Fibroblast of lung (primary cell): Measurements from ENCODE around the gene HSD17B12. TPM values are rescaled to one million over a fixed set of nuclear protein-coding genes. Genes with fewer than 3 reads are reported as not detected.

Source experiments
- DNase-seq, 2 donors: peaks; one replicate each; pipeline versions ENCODE4 v3.0.0 to v3.0.0-alpha.2; 2010; ENCODE audit warnings: low read depth in 2 of 2
- H2AFZ ChIP-seq: 2 replicates; pipeline ENCODE4 v1.5.1; 2012; ENCODE audit warnings: low read length, control low read depth, inconsistent platforms
- H3K27ac ChIP-seq: 2 replicates; pipeline ENCODE4 v1.5.1; 2011; ENCODE audit warnings: low read length, control low read depth; ENCODE audit not compliant: insufficient read depth
- H3K27me3 ChIP-seq: 2 replicates; pipeline ENCODE4 v1.5.1; 2011; ENCODE audit warnings: mild to moderate bottlenecking, low read length; ENCODE audit not compliant: control insufficient read depth, insufficient read depth
- H3K36me3 ChIP-seq: 2 replicates; pipeline ENCODE4 v1.5.1; 2011; ENCODE audit warnings: low read length; ENCODE audit not compliant: control insufficient read depth, insufficient read depth
- H3K4me1 ChIP-seq: 2 replicates; pipeline ENCODE4 v1.5.1; 2011; ENCODE audit warnings: low read length; ENCODE audit not compliant: control insufficient read depth, insufficient read depth; ENCODE audit errors: extremely low read depth
- H3K4me2 ChIP-seq: 2 replicates; pipeline ENCODE4 v1.5.1; 2011; ENCODE audit warnings: low read length, control low read depth; ENCODE audit not compliant: insufficient read depth; ENCODE audit errors: extremely low read depth
- H3K4me3 ChIP-seq, 4 experiments: fragments of 200-600 bp in 1 of 4; sonication (generic) in 1 of 4; replicated peaks in 1 of 4; 2 replicates each; pipeline ENCODE4 v1.5.1; 2011 to 2016; ENCODE audit warnings: low read length in 4 of 4, low read depth in 3 of 4, mild to moderate bottlenecking in 3 of 4, control low read depth in 2 of 4, inconsistent platforms in 1 of 4, mixed read lengths in 1 of 4; ENCODE audit not compliant: insufficient read depth in 1 of 4; ENCODE audit errors: control extremely low read depth in 1 of 4
- H3K79me2 ChIP-seq: 2 replicates; pipeline ENCODE4 v1.5.1; 2012; ENCODE audit warnings: mild to moderate bottlenecking, low read length, inconsistent platforms; ENCODE audit not compliant: control insufficient read depth, insufficient read depth
- H3K9ac ChIP-seq: 2 replicates; pipeline ENCODE4 v1.5.1; 2011; ENCODE audit warnings: mild to moderate bottlenecking, low read length, control low read depth; ENCODE audit not compliant: insufficient read depth
- H3K9me3 ChIP-seq: 2 replicates; pipeline ENCODE4 v1.5.1; 2012; ENCODE audit warnings: low read depth, low read length; ENCODE audit not compliant: control insufficient read depth, insufficient read depth
- H4K20me1 ChIP-seq: 2 replicates; pipeline ENCODE4 v1.5.1; 2011; ENCODE audit warnings: low read length; ENCODE audit not compliant: control insufficient read depth, insufficient read depth; ENCODE audit errors: extremely low read depth
- EZH2 ChIP-seq: IDR thresholded peaks from 2 replicates; pipeline ENCODE4 v1.5.1; 2012; ENCODE audit warnings: low read length, control low read depth, mild to moderate bottlenecking; ENCODE audit errors: missing control alignments
- polyA plus RNA-seq, 2 donors: library from polyadenylated mRNA; depleted of rRNA in 1 of 2; stranded (reverse) in 1 of 2; unstranded in 1 of 2; fragments of >200 nt; gene quantifications; 2 replicates each; pipeline ENCODE4 v1.2.1, GENCODE V29; 2011 to 2012; ENCODE audit warnings: missing spikeins in 1 of 2
- total RNA-seq: library from RNA; depleted of rRNA; stranded (reverse); fragments of >200 nt; gene quantifications from 2 replicates; pipeline ENCODE4 v1.2.1, GENCODE V29; 2014
- TF ChIP-seq, protein P1 (sequence below), 2 donors: IDR thresholded peaks in 1 of 2; conservative IDR thresholded peaks in 1 of 2; 1 replicate in 1 of 2; 2 replicates in 1 of 2; pipeline ENCODE4 v1.5.1; 2011 to 2012; ENCODE audit warnings: low read length in 2 of 2, control low read depth in 1 of 2, inconsistent platforms in 1 of 2, low read depth in 1 of 2, mild to moderate bottlenecking in 1 of 2

HSD17B12 gene
- total and polyA plus RNA-seq, 2 donors (not counting 1 experiment from before 2014, with no cell fraction given): 95.4 to 122 TPM

- Histone ChIP-seq H3K79me2 (no peaks in the 10 kb centered on the region), H4K20me1 (no peaks in the 10 kb centered on the region), H3K9ac (no peak overlapping the region), H2AFZ (no peak overlapping the region), H3K4me1 (peaks cover 2% of the 10 kb centered on the region), H3K27ac (no peak overlapping the region), H3K27me3 (no peaks in the 10 kb centered on the region), H3K36me3 (peaks cover 3% of the 10 kb centered on the region), H3K4me3 (no peak overlapping the region), H3K9me3 (no peaks in the 10 kb centered on the region), H3K4me2 (no peak overlapping the region)
- peak in 1 of 2 donors; percentile 11 for DNase-seq
- TF ChIP-seq, protein P1, sequence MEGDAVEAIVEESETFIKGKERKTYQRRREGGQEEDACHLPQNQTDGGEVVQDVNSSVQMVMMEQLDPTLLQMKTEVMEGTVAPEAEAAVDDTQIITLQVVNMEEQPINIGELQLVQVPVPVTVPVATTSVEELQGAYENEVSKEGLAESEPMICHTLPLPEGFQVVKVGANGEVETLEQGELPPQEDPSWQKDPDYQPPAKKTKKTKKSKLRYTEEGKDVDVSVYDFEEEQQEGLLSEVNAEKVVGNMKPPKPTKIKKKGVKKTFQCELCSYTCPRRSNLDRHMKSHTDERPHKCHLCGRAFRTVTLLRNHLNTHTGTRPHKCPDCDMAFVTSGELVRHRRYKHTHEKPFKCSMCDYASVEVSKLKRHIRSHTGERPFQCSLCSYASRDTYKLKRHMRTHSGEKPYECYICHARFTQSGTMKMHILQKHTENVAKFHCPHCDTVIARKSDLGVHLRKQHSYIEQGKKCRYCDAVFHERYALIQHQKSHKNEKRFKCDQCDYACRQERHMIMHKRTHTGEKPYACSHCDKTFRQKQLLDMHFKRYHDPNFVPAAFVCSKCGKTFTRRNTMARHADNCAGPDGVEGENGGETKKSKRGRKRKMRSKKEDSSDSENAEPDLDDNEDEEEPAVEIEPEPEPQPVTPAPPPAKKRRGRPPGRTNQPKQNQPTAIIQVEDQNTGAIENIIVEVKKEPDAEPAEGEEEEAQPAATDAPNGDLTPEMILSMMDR (conservative IDR thresholded peaks at IDR 0.05 in 1 of 2, IDR thresholded peaks at IDR 0.05 in 1 of 2; ENCODE audit: low read depth in 1 of 2, low read length in 2 of 2): no peak
- TF ChIP-seq EZH2: no peak
Measured at GRCh38 chr11:43853781-43854180, 173.2 kb downstream of the HSD17B12 start.

DNA sequence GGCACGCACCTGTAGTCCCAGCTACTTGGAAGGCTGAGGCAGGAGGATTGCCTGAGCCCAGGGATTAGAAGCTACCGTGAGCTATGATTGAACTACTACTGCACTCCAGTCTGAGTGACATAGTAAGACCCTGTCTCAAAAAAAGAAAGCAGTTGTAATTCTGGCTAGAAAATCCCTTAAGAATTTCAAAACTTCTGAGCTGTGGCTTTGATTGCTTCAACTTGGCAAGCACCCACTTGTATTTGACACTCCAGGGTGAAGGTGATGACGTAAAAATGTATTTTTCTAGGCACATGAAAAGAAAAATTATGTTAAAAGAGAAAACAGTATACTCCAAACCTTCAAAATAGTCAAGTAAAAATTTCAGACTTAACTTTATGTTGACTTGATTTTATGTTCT is 176.5 kb downstream of the HSD17B12 start:
- Histone ChIP-seq H3K36me3 (peaks cover 3% of the 10 kb centered on the region), H3K9me3 (no peaks in the 10 kb centered on the region), H3K4me1 (no peaks in the 10 kb centered on the region), H3K79me2 (no peaks in the 10 kb centered on the region), H4K20me1 (no peaks in the 10 kb centered on the region), H3K4me3 (no peak overlapping the region), H3K27me3 (no peaks in the 10 kb centered on the region), H3K9ac (no peak overlapping the region), H2AFZ (no peak overlapping the region), H3K27ac (no peak overlapping the region), H3K4me2 (no peak overlapping the region)
- no peak for TF ChIP-seq EZH2
- TF ChIP-seq, protein P1 (conservative IDR thresholded peaks at IDR 0.05 in 1 of 2, IDR thresholded peaks at IDR 0.05 in 1 of 2; ENCODE audit: low read depth in 1 of 2, low read length in 2 of 2): no peak
- DNase-seq: peak in 1 of 2 donors; percentile 19

DNA sequence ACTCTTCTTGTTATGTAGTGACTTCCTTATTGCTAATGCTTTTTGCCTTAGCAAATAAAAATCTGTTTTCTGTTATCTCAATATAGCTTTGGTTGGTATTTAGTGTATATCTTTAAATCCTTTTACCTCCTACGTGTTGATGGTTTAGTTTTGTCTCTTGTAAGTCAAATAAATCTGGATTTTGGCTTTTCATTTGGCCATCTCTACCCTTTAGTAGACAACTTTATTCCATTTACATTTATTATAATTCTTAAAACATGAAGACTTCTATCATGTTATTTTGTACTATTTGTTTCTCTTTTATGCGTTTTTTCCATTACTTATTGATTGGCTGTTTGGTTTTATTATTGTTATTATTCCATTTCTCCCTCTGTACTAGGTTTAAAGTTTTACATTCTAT is 180.6 kb downstream of the HSD17B12 start:
- no peaks in the 10 kb centered on the region for H3K79me2 ChIP-seq
- no peak for TF ChIP-seq EZH2
- TF ChIP-seq, protein P1 (conservative IDR thresholded peaks at IDR 0.05 in 1 of 2, IDR thresholded peaks at IDR 0.05 in 1 of 2; ENCODE audit: low read depth in 1 of 2, low read length in 2 of 2): no peak
- no peaks in the 10 kb centered on the region for H3K27me3 ChIP-seq
- no peaks in the 10 kb centered on the region for H4K20me1 ChIP-seq
- H3K27ac ChIP-seq: no peak overlapping the region
- H3K9ac ChIP-seq: no peak overlapping the region
- DNase-seq: no peak
- no peak overlapping the region for H2AFZ ChIP-seq
- no peaks in the 10 kb centered on the region for H3K36me3 ChIP-seq
- no peaks in the 10 kb centered on the region for H3K4me1 ChIP-seq
- H3K4me2 ChIP-seq: no peak overlapping the region
- H3K9me3 ChIP-seq: no peaks in the 10 kb centered on the region
- no peak overlapping the region for H3K4me3 ChIP-seq
